IMR-90 (cell line): ENCODE data around the gene ADGRA3. TPM values are rescaled to one million over a fixed set of nuclear protein-coding genes. Genes with fewer than 3 reads are reported as not detected.

Experiments used
- ATAC-seq: fragments of 200-7000 bp; cut with Tn5 transposase; 2 replicates; pipeline ENCODE4 v1.9.1; 2020; ENCODE audit warnings: low read depth, mild to moderate bottlenecking, moderate library complexity
- BruUV-seq: library from RNA; stranded (reverse); fragments of 400-500 nt; replicated peaks from 2 replicates; lab custom pipeline; 2021; lab: Mats Ljungman, UMichigan
- CTCF ChIA-PET: fragments of 300-600 bp; formaldehyde crosslinking; extraction: SDS; loops from one replicate; lab custom pipeline; 2021; ENCODE audit warnings: antibody characterized with exemption; lab: Yijun Ruan, JAX
- POLR2A ChIA-PET: fragments of 300-600 bp; sonication (Branson Sonifier 250); formaldehyde crosslinking; loops from one replicate; lab custom pipeline; 2022; ENCODE audit warnings: antibody characterized with exemption; ENCODE audit not compliant: unreplicated experiment; lab: Charles Lee
- DNase-seq: peaks from one replicate; pipeline ENCODE4 v3.0.0; 2013
- H2AFZ ChIP-seq: replicated peaks from 2 replicates; pipeline ENCODE3; 2013; ENCODE audit warnings: low read length, mild to moderate bottlenecking; ENCODE audit not compliant: poor library complexity
- H2AK5ac ChIP-seq: 2 replicates; pipeline ENCODE4 v1.6.1; 2013; ENCODE audit warnings: low read depth, low read length, inconsistent platforms
- H2AK9ac ChIP-seq: replicated peaks from 2 replicates; pipeline ENCODE3; 2013; ENCODE audit warnings: mild to moderate bottlenecking, low read depth, low read length, moderate library complexity; ENCODE audit not compliant: poor library complexity
- H2BK120ac ChIP-seq: 2 replicates; pipeline ENCODE4 v1.6.1; 2013; ENCODE audit warnings: low read depth, low read length, inconsistent platforms
- H2BK15ac ChIP-seq: 3 replicates; pipeline ENCODE4 v1.6.1; 2013; ENCODE audit warnings: low read depth, low read length, inconsistent platforms
- H2BK20ac ChIP-seq: 2 replicates; pipeline ENCODE4 v1.6.1; 2013; ENCODE audit warnings: low read depth, mild to moderate bottlenecking, inconsistent platforms, low read length, moderate library complexity
- H2BK5ac ChIP-seq: 2 replicates; pipeline ENCODE4 v1.6.1; 2013; ENCODE audit warnings: mild to moderate bottlenecking, low read depth, low read length, inconsistent platforms; ENCODE audit not compliant: poor library complexity, severe bottlenecking
- H3K14ac ChIP-seq: replicated peaks from 2 replicates; pipeline ENCODE4 v1.6.1; 2013; ENCODE audit warnings: low read depth, low read length, inconsistent platforms
- H3K18ac ChIP-seq: 2 replicates; pipeline ENCODE4 v1.6.1; 2013; ENCODE audit warnings: low read depth, low read length, control low read depth
- H3K23ac ChIP-seq: 2 replicates; pipeline ENCODE4 v1.6.1; 2013; ENCODE audit warnings: low read depth, low read length, inconsistent platforms
- H3K27ac ChIP-seq: 2 replicates; pipeline ENCODE4 v1.5.1; 2013; ENCODE audit warnings: mild to moderate bottlenecking, control low read depth, low read length; ENCODE audit not compliant: insufficient read depth
- H3K27me3 ChIP-seq: 2 replicates; pipeline ENCODE4 v1.6.1; 2013; ENCODE audit warnings: low read length; ENCODE audit not compliant: control insufficient read depth, insufficient read depth
- H3K36me3 ChIP-seq: 2 replicates; pipeline ENCODE4 v1.6.1; 2013; ENCODE audit warnings: low read length, mixed read lengths; ENCODE audit not compliant: control insufficient read depth, insufficient read depth
- H3K4ac ChIP-seq: 2 replicates; pipeline ENCODE4 v1.6.1; 2013; ENCODE audit warnings: low read depth, low read length, inconsistent platforms
- H3K4me1 ChIP-seq: 2 replicates; pipeline ENCODE4 v1.6.1; 2013; ENCODE audit warnings: low read length, mixed read lengths; ENCODE audit not compliant: control insufficient read depth, insufficient read depth
- H3K4me2 ChIP-seq: 2 replicates; pipeline ENCODE4 v1.6.1; 2013; ENCODE audit warnings: low read depth, mild to moderate bottlenecking, control low read depth, low read length, moderate library complexity
- H3K4me3 ChIP-seq: 2 replicates; pipeline ENCODE4 v1.5.1; 2013; ENCODE audit warnings: low read depth, mild to moderate bottlenecking, control low read depth, low read length, moderate library complexity; ENCODE audit not compliant: insufficient read depth
- H3K56ac ChIP-seq: 2 replicates; pipeline ENCODE4 v1.6.1; 2013; ENCODE audit warnings: low read length, inconsistent platforms; ENCODE audit not compliant: insufficient read depth; ENCODE audit errors: extremely low read depth
- H3K79me1 ChIP-seq, 2 experiments: 2 replicates each; pipeline ENCODE4 v1.6.1; 2013; ENCODE audit warnings: low read length in 2 of 2, inconsistent platforms in 1 of 2, low read depth in 1 of 2
- H3K9ac ChIP-seq: 2 replicates; pipeline ENCODE4 v1.6.1; 2013; ENCODE audit warnings: low read depth, low read length, control low read depth
- H3K9me1 ChIP-seq: 2 replicates; pipeline ENCODE4 v1.6.1; 2013; ENCODE audit warnings: low read length, inconsistent platforms; ENCODE audit not compliant: insufficient read depth
- H3K9me3 ChIP-seq: 2 replicates; pipeline ENCODE4 v1.6.1; 2013; ENCODE audit warnings: low read length; ENCODE audit not compliant: control insufficient read depth, insufficient read depth
- H4K20me1 ChIP-seq: 2 replicates; pipeline ENCODE4 v1.6.1; 2013; ENCODE audit warnings: low read length, inconsistent platforms; ENCODE audit not compliant: insufficient read depth
- H4K5ac ChIP-seq: 2 replicates; pipeline ENCODE4 v1.6.1; 2013; ENCODE audit warnings: mild to moderate bottlenecking, low read depth, low read length, control low read depth
- H4K8ac ChIP-seq, 2 experiments: 2 replicates each; pipeline ENCODE4 v1.6.1; 2013; ENCODE audit warnings: low read depth in 2 of 2, low read length in 2 of 2, control low read depth in 1 of 2, inconsistent platforms in 1 of 2
- H4K91ac ChIP-seq: 2 replicates; pipeline ENCODE4 v1.6.1; 2013; ENCODE audit warnings: low read depth, low read length, inconsistent platforms; ENCODE audit not compliant: insufficient read depth
- BHLHE40 ChIP-seq: fragments of 150-350 bp; IDR thresholded peaks from 2 replicates; pipeline ENCODE4 v1.6.1; 2016; ENCODE audit warnings: mild to moderate bottlenecking, low read depth, low read length
- CEBPB ChIP-seq: IDR thresholded peaks from 2 replicates; pipeline ENCODE4 v1.6.1; 2012; ENCODE audit warnings: low read depth, low read length, improper control_type of control experiment
- CHD1 ChIP-seq: IDR thresholded peaks from 2 replicates; pipeline ENCODE4 v1.6.1; 2012; ENCODE audit warnings: low read depth, low read length, improper control_type of control experiment
- ELK1 ChIP-seq: fragments of 150-350 bp; IDR thresholded peaks from 2 replicates; pipeline ENCODE4 v1.6.1; 2016; ENCODE audit warnings: low read depth, mild to moderate bottlenecking, low read length, moderate library complexity, borderline replicate concordance
- FOS ChIP-seq: fragments of 150-350 bp; IDR thresholded peaks from 2 replicates; pipeline ENCODE4 v1.6.1; 2016; ENCODE audit warnings: low read depth, low read length
- MAFK ChIP-seq: IDR thresholded peaks from 2 replicates; pipeline ENCODE4 v1.6.1; 2012; ENCODE audit warnings: low read depth, low read length, improper control_type of control experiment
- MAZ ChIP-seq: IDR thresholded peaks from 2 replicates; pipeline ENCODE4 v1.6.1; 2012; ENCODE audit warnings: low read depth, mild to moderate bottlenecking, low read length, improper control_type of control experiment, moderate library complexity, borderline replicate concordance
- MXI1 ChIP-seq: IDR thresholded peaks from 2 replicates; pipeline ENCODE4 v1.6.1; 2012; ENCODE audit warnings: low read depth, mild to moderate bottlenecking, low read length, moderate library complexity, borderline replicate concordance
- NFE2L2 ChIP-seq: fragments of 150-350 bp; IDR thresholded peaks from 2 replicates; pipeline ENCODE4 v1.6.1; 2016; ENCODE audit warnings: low read depth, mild to moderate bottlenecking, low read length
- POLR2A ChIP-seq: IDR thresholded peaks from 2 replicates; pipeline ENCODE4 v1.6.1; 2012; ENCODE audit warnings: mild to moderate bottlenecking, low read depth, low read length
- RAD21 ChIP-seq: IDR thresholded peaks from 2 replicates; pipeline ENCODE4 v1.6.1; 2012; ENCODE audit warnings: low read length, improper control_type of control experiment
- RCOR1 ChIP-seq: IDR thresholded peaks from 2 replicates; pipeline ENCODE4 v1.6.1; 2012; ENCODE audit warnings: mild to moderate bottlenecking, low read length, improper control_type of control experiment; ENCODE audit not compliant: insufficient replicate concordance
- RFX5 ChIP-seq: IDR thresholded peaks from 2 replicates; pipeline ENCODE4 v1.8.0; 2012; ENCODE audit warnings: low read depth, mild to moderate bottlenecking, low read length, moderate library complexity
- SMC3 ChIP-seq: fragments of 150-350 bp; IDR thresholded peaks from 2 replicates; pipeline ENCODE4 v1.6.1; 2016; ENCODE audit warnings: low read depth, mild to moderate bottlenecking, antibody characterized with exemption, low read length, moderate library complexity
- USF2 ChIP-seq: fragments of 150-350 bp; IDR thresholded peaks from 2 replicates; pipeline ENCODE4 v1.6.1; 2017; ENCODE audit warnings: mild to moderate bottlenecking, antibody characterized with exemption, low read length, low read depth
- WGBS, 2 experiments: methylation state at CpG; one replicate each; pipeline versions ENCODE4 v1.1.5 to v1.1.7; 2013; ENCODE audit warnings: missing lambda C conversion rate in 2 of 2; ENCODE audit not compliant: insufficient read length in 1 of 2; ENCODE audit errors: extremely low coverage in 2 of 2; 5-methylcytosine and 5-hydroxymethylcytosine counted together
- dilution Hi-C: fragments of 300-500 bp; cut with HindIII; formaldehyde crosslinking; loops from one replicate; pipeline ENCODE4 v1.14.3; 2018; ENCODE audit warnings: low sequenced_read_pairs; ENCODE audit not compliant: unreplicated experiment
- in situ Hi-C: fragments of 300-500 bp; cut with MboI; formaldehyde crosslinking; loops from 3 replicates; pipeline ENCODE4 v1.14.3; 2019; ENCODE audit warnings: low sequenced_read_pairs, inconsistent platforms, mixed read lengths
- intact Hi-C: fragments of 100-400 bp; cut with micrococcal nuclease; formaldehyde crosslinking; loops from 2 replicates; pipeline ENCODE4 v1.10.0; 2022
- polyA plus RNA-seq, 3 experiments: library from polyadenylated mRNA; depleted of rRNA; stranded (reverse); fragments of >200 nt; gene quantifications; 2 replicates each; pipeline ENCODE4 v1.2.3, GENCODE V29; 2012; ENCODE audit warnings: low replicate concordance in 1 of 3
- total RNA-seq: library from RNA; depleted of rRNA; stranded (reverse); fragments of >200 nt; gene quantifications from 2 replicates; pipeline ENCODE4 v1.2.3, GENCODE V29; 2012
- TF ChIP-seq, protein P1 (sequence below): conservative IDR thresholded peaks from 2 replicates; pipeline ENCODE4 v1.5.1; 2012; ENCODE audit warnings: mild to moderate bottlenecking, low read depth, low read length, improper control_type of control experiment

ADGRA3 gene
- total and polyA plus RNA-seq, 2 of the 4 experiments (the other 2 are of a cell fraction): 20.1 to 28.0 TPM

DNA sequence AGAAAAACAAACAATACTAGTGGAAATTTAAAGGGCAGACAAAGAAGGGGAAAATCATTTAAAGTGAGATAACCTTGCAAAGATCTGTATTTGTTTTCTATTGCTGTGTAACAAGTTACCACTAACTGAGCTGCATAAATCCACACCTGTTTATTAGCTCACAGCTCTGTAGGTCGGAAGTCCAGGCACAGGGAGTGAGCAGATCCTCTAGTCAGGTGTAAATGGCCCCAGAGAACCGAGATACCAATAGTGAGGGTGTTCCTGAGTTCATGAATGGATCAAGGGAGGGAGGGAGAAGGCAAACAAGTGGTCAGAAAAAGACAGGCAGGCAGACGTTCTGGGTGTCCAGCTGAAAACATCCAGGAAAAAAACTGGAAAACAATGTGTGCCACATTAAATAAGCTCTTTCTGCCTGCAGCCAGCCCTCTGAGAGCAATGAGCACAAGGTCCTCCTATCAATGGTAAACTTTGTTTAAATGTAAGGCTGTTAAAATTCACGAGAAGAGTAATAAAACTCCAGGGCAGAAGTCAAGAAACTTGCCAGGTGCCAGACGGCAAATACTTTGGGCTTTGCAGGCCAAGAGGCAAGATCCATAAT, 25.0 kb downstream of the ADGRA3 start:
- WGBS, 2 experiments: 60% methylated on average over 1 of the region's 5 CpGs; no CpG with 5 or more reads in 1 of the 2 experiments
- H3K36me3 ChIP-seq: no peaks in the 10 kb centered on the region
- H3K14ac ChIP-seq: no peak overlapping the region
- no TSS peak for BruUV-seq
- ChIA-PET POLR2A (interaction anchor here (0.7 kb wide), 1 partner anchor 16 kb away, joined by 3 read pairs; no protein-coding TSS in a partner anchor), CTCF (no interaction called here)
- dilution Hi-C loops (no loop called here), intact Hi-C loops (no loop called here), in situ Hi-C loops (no loop called here)
- H2BK20ac ChIP-seq: no peak overlapping the region
- H3K4ac ChIP-seq: no peak overlapping the region
- H2AFZ ChIP-seq: no peak overlapping the region
- H3K4me3 ChIP-seq: no peak overlapping the region
- H3K9me3 ChIP-seq: no peaks in the 10 kb centered on the region
- H3K9ac ChIP-seq: no peak overlapping the region
- no peak overlapping the region for H2BK15ac ChIP-seq
- H4K5ac ChIP-seq: no peak overlapping the region
- no peak overlapping the region for H2BK120ac ChIP-seq
- no peak overlapping the region for H2AK9ac ChIP-seq
- H3K27me3 ChIP-seq: no peaks in the 10 kb centered on the region
- H4K8ac ChIP-seq: no peak overlapping the region
- peaks cover 7% of the 10 kb centered on the region for H3K4me1 ChIP-seq
- 0 out of 2 replicates have a peak, but pooled peaks cover 3% of the 10 kb centered on the region for H3K9me1 ChIP-seq
- DNase-seq: no peak
- no peak overlapping the region for H3K56ac ChIP-seq
- no peak overlapping the region for H3K18ac ChIP-seq
- H3K23ac ChIP-seq: no peak overlapping the region
- no peak overlapping the region for H4K91ac ChIP-seq
- no peak overlapping the region for H2BK5ac ChIP-seq
- no peak overlapping the region for H3K4me2 ChIP-seq
- H3K27ac ChIP-seq: no peak overlapping the region
- H2AK5ac ChIP-seq: no peak overlapping the region
- peaks cover 20% of the 10 kb centered on the region; the same call in 1 of the 2 replicates for H4K20me1 ChIP-seq
- TF ChIP-seq NFE2L2 (no peak), ELK1 (no peak), USF2 (no peak), MAFK (no peak), MAZ (no peak), RCOR1 (no peak), BHLHE40 (no peak), RFX5 (no peak), RAD21 (no peak), POLR2A (no peak), FOS (no peak), CHD1 (no peak), CEBPB (no peak), MXI1 (no peak), SMC3 (no peak)
- TF ChIP-seq, protein P1, sequence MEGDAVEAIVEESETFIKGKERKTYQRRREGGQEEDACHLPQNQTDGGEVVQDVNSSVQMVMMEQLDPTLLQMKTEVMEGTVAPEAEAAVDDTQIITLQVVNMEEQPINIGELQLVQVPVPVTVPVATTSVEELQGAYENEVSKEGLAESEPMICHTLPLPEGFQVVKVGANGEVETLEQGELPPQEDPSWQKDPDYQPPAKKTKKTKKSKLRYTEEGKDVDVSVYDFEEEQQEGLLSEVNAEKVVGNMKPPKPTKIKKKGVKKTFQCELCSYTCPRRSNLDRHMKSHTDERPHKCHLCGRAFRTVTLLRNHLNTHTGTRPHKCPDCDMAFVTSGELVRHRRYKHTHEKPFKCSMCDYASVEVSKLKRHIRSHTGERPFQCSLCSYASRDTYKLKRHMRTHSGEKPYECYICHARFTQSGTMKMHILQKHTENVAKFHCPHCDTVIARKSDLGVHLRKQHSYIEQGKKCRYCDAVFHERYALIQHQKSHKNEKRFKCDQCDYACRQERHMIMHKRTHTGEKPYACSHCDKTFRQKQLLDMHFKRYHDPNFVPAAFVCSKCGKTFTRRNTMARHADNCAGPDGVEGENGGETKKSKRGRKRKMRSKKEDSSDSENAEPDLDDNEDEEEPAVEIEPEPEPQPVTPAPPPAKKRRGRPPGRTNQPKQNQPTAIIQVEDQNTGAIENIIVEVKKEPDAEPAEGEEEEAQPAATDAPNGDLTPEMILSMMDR: no peak
- ATAC-seq: no peak
- H3K79me1 ChIP-seq: peaks cover 18 to 39% of the 10 kb centered on the region in 2 experiments; a peak in 3 of 4 replicates
